GM18502 (cell line): ENCODE data around the gene VPS8.

ENCODE experiments used
- ATAC-seq: cut with Tn5 transposase; IDR thresholded peaks from one replicate; pipeline ENCODE4 v1.9.1; 2021; ENCODE audit warnings: mild to moderate bottlenecking; ENCODE audit not compliant: unreplicated experiment, poor library complexity

VPS8 gene

DNA sequence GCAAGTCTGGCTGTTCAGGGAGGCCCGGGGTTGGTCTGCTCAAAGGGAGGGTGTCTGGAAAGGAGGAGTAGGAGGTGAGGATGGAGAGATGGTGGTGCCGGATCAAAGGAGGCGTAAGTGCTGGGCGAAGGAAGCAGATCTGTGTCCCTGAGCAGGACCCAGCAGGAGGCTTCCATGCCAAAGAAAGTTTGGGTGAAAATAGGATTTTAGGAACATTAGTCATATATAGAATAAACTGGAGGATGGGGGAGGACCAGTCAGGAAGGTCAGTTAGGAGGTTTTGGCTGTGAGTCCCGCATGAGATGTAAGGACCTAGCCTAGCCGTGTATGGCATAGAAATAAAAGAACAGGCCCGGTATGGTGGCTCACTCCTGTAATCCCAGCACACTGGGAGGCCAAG, 28.6 kb upstream of the VPS8 start:
- no peak for ATAC-seq

DNA sequence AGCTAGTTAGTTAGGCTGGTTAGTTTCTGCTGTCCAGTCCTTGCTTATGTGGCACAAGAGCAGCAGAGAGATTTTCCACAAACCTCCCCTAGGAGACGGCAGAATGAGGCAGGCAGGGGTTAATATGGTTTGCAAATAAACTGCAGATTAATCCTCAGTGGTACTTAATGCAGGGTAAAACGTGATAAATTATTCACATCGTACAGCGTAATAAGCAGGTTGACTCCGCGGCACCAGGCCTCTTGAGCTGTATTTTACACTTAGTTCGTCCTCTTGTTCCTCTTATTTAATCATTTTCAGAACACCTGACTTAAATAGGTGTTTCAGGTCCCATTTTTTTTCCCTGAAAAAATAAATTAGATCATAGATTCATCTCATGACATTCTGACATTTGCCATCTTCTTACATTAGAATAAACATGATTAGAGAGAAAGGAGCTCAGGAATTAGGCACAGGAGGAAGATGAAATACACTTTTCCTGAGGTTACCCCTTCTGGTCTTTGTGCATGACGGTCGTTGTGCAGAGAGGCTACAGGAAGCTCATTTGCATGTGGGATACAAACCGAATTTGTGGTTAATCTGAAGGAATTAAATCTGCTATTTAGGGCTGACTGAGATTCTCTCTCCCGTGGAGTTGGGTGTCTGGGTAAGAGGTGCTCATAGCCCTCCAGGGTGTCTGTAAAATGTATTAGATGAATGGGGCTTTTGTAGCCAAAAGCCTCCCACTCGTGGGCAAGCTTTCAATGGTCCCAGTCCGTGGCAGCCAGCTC, 27.1 kb upstream of the VPS8 start:
- no peak for ATAC-seq

DNA sequence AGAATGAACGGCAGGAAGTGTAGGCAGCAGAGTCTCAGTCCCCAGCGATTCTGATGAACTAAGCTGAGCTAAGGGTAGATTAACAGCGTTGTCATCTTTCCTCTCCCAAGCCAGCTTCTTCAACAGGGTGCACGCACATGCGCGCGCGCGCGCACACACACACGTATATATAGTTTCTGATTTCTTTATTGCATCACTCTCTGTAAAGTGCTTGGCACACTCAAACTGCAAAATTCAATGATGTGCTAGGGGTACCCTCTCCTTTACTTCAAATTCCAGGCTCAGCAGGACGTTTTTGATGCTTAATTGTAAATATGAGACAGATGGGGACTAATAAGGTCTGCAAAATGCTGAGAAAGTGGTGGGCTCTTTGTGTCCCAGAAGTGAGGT, 26.1 kb upstream of the VPS8 start:
- ATAC-seq: no peak

DNA sequence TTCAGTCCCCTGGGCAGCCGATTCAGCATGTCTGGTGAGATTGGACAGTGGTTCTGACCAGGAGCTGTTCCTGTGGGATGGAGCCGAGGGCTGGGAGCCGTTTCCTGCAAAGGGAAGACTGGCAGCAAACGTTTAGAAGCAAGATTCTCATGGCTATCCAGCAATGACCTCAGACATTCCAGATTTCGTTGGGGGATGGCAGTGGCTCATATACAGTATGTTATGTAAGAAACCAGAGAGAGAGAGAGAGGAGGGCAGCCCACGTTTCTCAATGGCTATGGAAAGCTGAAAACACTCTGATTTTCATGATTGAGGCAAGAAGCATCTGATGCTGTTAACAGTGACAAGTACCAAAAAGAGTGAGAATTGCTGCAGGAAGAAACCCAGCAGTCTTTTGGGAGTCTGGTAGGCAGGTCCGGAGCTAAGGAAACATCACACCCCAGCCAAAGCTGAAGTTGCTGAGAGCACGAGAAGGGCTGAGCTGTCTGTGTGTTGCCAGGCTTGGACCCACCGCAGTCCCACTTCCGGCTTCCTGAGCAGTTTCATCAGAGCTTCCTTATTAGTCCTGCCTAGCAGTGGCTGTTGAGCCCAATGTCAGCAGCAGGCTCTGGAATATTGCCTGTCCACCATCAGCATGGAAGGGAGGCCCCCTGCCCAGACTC, 25.6 kb upstream of the VPS8 start:
- no peak for ATAC-seq

DNA sequence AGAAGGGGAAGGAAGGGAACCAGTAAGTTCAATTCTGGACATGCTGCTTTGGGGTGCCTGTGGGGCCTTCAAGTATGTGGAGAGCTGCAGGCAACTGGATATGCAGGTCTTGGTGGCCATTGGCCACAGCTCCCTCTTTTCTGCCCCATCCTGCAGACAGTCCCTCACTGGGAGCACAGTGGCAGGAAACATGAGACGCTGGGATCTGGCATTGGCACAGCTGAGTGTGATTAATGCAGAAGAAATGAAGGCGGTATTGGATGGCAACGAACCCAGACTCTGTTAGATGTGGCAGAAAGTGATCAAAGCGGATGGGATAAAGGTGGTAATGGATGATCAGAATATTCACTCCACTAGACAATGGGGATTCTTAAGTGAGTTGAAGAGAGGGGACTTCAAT, 23.2 kb upstream of the VPS8 start:
- no peak for ATAC-seq

DNA sequence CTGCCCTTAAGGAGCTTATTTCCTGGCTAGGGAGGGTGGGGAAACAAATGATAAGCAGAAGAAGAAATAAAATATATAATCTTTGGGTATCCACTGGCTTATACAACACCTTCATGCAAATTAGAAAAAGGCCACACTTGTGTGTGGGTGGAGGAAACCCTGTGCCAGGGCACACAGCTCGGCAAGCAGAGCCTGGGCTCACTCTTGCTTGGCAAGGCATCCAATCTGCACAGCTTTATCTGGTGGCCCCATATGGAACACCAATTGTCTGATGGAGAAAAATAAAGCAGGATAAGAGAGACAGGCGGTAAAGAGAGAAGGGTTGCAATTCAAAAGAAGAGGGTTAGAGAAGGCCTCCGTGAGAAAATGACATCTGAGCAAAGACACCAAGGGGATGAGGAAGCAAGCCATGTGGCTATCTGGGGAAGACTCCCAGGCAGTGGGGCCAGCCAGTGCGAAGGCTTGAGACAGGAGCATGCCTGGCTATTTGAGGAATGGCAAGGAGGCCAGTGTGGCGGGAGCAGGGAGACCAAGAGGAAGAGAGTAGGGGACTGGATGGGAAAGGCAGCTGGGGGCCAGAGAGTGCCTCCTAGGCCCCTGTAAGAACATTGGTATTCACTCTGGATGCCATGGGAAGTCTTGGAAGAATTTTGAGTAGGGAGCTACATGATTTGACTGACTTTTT, 22.5 kb upstream of the VPS8 start:
- ATAC-seq: no peak

DNA sequence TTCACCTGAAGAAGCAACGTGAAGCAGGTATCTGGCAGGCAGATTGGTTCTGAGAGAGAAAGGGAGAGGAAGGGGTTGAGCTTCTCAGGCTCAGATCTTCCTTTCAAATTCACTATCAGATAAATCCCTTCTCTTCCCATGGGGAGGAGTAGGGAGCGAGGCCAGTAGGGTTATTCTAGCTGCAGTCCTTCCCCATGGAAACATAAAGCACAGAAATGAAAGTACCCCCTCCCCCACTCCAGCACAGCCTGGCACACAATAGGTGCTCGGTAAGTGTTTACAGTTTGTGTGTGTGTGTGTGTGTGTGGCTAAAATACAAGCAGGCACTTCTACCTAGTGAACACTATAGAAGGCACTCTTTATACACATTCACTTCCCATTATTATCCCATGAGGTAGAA, 20.8 kb upstream of the VPS8 start:
- ATAC-seq: no peak

DNA sequence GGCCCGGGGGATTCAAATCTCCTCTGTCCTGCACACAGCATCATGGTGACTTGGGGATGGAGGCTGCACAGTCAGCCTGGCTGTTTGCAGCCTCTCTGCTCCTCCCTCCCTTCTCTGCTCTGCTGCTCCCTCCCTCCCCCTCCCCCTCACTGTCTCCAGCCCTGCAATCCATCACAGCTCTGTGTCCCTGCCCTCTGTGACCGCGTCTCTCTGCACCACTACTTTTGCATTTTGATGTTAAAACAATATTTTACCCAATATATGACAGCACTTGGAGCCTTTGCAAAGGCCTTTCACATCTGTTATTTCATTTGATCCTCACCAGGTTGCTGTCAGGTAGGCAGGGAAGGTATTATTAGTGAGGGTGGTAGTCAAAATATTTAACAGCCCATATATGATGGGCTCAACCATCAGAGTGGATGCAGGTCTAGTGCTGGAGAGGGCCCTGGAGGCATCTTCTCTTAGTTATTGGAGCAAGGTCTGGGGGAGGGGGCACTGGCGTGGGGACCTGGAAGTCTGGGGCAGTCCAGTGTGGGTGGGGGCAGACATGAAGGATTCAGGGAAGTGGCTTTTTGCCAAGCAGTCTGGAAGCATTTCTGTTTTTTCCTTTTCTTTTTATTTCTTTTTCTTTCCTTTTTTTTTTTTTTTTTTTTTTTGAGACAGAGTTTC, 16.3 kb upstream of the VPS8 start:
- no peak for ATAC-seq

DNA sequence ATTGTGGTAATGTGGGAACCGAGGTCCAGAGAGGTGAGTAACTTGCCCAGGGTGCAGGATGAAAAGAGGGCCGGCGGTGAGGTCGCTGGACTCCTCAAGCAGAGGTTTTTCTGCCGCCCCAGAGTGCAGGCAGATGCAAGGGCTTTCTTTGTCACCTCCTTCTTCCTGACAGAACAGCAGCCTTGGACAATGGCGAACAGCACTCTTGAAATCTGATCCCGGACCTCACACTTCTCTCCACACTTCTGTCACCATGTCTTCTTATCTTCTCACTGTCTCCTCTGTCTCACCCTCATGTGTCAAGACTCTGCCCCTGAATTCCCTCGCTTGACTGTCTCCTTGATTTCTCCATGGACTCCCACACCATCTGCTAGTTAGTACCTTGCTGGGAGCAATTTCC, 15.4 kb upstream of the VPS8 start:
- ATAC-seq: no peak

DNA sequence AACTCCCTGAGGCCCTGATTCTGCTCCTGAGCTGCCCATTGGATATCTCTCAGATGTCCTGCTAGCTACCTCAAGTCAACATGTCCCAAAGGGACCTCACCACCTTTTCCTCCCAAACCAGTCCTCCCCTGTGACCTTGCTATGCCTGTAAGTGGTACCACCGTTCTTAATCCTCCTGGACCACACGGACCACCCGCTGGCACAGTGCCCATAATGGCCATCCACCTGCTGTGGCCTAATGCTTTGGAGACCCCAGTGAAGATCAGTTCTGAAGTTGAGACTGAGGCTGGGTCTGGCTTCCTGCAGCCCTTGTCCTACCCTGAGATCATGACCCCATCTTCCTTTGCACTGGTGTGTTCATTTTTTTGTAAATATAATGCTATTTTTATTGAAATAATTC, 15.0 kb upstream of the VPS8 start:
- no peak for ATAC-seq

DNA sequence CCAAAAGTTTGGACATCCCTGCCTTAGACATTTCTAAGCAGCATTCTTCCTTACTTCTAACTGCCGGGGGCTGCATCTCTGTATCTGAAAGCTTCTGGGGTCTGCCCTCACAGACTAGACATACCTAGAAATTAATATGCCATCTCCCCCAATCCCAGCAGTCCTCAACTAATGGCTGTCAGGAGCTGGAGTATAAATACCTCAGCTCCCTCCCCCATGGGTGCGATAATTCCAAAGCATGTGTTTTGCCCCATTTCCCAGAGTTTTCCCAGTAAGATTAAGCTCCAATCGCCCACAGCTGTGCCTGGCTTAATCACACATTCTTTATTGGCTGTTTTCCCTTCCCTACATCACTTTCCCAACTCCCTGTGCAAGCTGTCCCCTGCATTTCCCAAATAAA, 13.8 kb upstream of the VPS8 start:
- ATAC-seq: no peak

DNA sequence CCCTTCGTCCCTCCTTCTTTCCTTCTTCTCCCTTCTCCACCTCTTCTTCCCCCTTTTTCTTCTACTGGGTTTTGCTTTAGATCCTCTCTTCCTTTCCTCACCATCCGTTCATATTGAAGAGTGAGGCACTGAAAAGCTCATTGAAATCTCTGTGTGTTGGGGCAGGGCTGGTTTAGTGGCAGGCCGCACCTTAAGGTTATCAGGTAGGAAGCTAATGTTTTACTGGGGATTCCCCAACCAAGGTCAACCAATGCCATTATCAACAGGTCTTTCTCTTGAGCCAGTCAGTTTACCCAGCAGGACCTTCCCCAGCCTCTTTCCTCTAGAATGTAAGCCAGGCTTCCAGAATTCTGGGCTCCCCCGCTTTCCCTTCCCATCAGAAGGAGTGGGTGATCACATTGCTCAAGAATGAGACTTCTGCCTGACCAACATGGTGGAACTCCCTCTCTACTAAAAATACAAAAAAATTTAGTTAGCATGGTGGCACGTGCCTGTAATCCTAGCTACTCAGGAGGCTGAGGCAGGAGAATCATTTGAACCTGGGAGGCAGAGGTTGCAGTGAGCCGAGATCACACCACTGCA, 11.5 kb upstream of the VPS8 start:
- ATAC-seq: no peak

DNA sequence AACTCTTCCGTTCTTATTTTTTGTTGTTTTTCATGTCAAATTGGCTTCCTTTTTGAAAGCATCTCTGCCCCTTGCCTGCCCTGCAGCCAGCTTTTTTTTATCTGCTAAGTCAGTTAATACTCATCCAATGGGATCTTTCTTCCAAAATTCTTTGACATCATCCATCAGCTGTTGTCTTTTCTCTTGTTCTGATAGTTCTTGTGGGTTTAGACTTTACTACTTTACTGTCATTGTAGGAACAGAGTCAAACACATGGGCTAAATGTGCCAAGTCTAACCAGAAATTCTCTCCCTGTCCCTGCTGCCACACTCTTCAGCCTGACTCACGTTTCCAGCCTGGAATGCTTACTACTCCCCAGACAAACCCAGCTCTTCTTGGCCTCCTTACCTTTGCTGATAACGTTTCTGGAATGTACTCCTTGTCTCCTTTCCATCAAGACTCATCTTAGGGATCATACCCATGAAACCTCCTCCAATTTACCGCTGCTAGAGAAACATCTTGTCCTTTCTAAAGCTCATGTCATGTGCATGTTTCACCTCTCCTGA, 10.7 kb upstream of the VPS8 start:
- no peak for ATAC-seq

DNA sequence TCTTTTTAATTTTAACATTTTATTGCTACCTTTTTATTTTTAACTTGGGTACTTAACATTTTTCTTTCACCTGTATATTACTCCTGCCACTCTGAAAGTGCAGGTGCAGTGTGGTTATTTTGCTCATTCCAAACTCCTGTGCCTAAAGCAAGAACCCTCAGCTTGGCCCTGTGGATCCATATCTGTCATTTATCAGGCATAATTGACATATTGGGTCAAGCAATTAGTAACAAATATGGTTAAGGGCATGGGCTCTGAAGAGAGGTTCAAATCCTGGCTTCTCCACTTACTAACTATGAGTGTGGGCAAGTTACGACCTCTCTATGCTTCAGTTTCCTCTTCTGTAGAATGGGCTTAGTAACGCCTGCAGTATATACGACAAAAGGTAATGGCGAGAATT, 9.8 kb upstream of the VPS8 start:
- no peak for ATAC-seq

DNA sequence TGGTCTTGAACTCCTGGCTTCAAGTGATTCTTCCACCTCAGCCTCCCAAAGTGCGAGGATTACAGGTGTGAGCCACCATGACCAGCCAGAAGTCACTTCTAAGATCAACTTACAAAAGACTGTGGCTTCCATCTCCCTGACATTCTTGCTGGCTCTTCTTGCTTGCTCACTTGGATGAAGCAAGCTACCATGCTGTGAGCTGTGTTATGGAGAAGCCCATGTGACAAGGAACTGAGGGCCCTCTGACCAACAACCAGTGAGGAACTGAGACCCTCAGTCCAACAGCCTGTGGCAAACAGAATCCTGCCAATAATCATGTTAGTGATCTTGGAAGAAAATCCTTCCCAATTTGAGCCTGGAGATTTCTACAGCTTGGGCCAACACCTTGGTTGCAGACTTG, 7.2 kb upstream of the VPS8 start:
- no peak for ATAC-seq

DNA sequence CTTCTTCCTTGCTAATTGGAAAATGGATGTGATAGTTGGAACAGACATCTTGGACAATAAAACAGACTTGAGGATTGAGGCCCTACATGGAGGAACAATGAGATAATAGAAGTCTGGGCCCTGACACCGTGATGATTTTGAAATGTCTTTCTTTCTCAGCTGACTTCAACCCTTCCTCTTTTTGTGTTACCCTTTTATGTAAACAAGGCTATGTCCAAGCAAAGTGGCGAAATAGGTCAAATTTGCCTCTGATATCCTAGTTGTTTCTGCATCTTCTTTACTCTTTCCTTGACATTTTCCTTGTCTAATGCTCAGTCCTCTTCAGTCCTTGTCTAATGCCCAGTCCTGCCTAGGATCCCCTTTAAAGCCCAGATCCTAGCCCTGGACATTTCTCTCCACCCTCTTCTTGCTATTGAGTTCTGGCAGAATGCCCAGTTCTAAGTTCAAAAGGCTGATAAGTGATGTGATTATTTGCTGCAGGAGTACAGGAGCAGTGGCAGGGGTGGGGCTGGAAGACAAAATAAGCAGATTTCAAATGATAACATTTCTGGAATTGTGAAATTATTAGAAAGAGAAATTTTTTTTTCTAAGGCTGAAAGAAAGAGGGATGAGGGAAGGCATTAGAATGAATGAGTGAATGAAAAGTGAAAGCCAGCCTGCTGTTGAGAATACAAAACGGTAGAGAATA, 6.5 kb upstream of the VPS8 start:
- no peak for ATAC-seq

DNA sequence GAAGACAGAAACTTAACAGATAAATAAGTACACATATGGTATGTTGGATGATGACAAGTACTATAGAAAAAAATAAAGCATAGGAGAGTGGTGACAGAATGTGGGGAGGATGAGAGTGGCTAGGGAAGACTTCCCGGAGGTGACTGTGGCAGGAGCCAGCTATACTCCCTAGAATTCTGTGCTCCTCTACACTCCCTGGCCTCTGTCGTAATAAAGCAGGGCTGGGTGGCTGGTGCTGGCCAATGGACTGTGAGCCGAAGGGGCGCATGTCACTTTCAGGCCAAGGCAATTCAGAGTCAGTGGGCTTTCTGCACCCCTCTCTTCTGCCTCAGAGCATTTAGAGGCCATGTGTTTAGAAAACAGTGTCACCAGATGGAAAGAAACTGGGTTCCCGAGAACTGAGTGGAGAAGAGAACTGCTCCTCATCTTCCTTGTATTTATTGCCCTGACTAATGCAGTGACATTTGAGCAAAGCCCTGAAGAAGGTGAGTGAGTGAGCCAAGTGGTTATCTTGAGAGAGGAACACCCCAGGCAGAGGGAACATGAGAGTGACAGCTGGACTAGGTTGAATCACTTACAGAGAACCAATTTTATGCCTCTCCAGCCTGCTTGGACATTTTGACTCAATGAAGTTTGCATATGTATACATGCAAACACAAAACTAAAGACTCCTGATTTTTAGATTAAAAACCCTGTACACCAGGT, 5.2 kb upstream of the VPS8 start:
- ATAC-seq: no peak

DNA sequence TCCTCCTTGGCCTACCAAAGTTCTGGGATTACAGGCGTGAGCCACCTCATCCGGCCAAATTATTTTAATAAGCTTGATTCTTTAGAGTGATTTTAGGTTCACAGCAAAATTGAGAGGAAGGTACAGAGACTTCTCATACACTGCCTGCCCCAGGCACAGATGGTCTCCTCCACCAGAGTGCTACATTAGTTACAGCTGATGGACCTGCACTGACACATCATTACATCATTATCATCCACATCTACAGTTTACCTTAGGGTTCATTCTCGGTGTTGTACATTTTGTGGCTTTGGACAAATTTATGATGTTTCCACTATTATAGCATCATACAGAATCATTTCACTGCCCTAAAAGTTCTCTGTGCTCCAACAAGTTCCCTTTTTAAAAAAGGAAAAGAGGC, 4.4 kb upstream of the VPS8 start:
- no peak for ATAC-seq

DNA sequence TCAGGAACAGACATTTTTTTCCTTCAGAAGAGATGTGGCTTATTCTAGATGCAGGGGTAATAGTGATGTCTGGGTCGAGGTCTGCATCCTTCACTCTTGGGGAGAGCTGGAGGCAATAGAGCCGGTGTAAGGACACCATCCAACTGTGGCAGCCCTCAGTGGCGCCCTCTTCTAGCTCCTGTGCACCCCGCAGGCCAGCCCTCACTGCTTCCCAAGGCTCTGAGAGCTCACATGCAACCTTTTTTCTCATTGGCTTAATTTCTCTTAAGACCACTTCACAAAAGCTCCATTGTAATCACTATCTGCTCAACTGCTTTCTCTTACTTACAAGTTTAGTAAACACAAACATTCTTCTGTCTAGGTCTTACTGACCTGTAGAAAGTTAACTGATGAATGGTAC, 3.9 kb upstream of the VPS8 start:
- no peak for ATAC-seq
